Trophoblast cell (in vitro differentiated cells and primary cell): ENCODE results near the gene CST4.

Experiments used
- DNase-seq, 2 donors: peaks; one replicate each; pipeline ENCODE4 v3.0.0-alpha.2; 2016
- H2AFZ ChIP-seq: 2 replicates; pipeline ENCODE4 v1.6.1; 2013; ENCODE audit warnings: low read length, moderate library complexity, mild to moderate bottlenecking; ENCODE audit not compliant: insufficient read depth, poor library complexity
- H2AK5ac ChIP-seq: 2 replicates; pipeline ENCODE4 v1.6.1; 2013; ENCODE audit warnings: mild to moderate bottlenecking, low read length
- H2BK120ac ChIP-seq: 2 replicates; pipeline ENCODE4 v1.6.1; 2013; ENCODE audit warnings: low read length, mild to moderate bottlenecking, moderate library complexity; ENCODE audit not compliant: insufficient read depth, poor library complexity
- H2BK12ac ChIP-seq: 2 replicates; pipeline ENCODE4 v1.6.1; 2013; ENCODE audit warnings: mild to moderate bottlenecking, low read length, moderate library complexity
- H2BK5ac ChIP-seq: 2 replicates; pipeline ENCODE4 v1.6.1; 2013; ENCODE audit warnings: low read length, low read depth, moderate library complexity, mild to moderate bottlenecking; ENCODE audit not compliant: poor library complexity
- H3K14ac ChIP-seq: 2 replicates; pipeline ENCODE4 v1.6.1; 2013; ENCODE audit warnings: mild to moderate bottlenecking, low read length
- H3K18ac ChIP-seq: 2 replicates; pipeline ENCODE4 v1.6.1; 2013; ENCODE audit warnings: mild to moderate bottlenecking, low read length
- H3K23ac ChIP-seq: 2 replicates; pipeline ENCODE4 v1.6.1; 2013; ENCODE audit warnings: low read length
- H3K27ac ChIP-seq: 2 replicates; pipeline ENCODE4 v1.5.1; 2013; ENCODE audit warnings: low read depth, mild to moderate bottlenecking, inconsistent platforms, low read length, moderate library complexity
- H3K27me3 ChIP-seq: 2 replicates; pipeline ENCODE4 v1.6.1; 2013; ENCODE audit warnings: inconsistent platforms, mild to moderate bottlenecking, low read length, moderate library complexity; ENCODE audit not compliant: insufficient read depth
- H3K36me3 ChIP-seq, 2 experiments: 1 replicate in 1 of 2; 2 replicates in 1 of 2; pipeline ENCODE4 v1.6.1; 2013; ENCODE audit warnings: low read length in 2 of 2, mild to moderate bottlenecking in 2 of 2, moderate library complexity in 1 of 2; ENCODE audit not compliant: insufficient read depth in 2 of 2, control insufficient read depth in 1 of 2
- H3K4ac ChIP-seq: 2 replicates; pipeline ENCODE4 v1.6.1; 2013; ENCODE audit warnings: low read depth, mild to moderate bottlenecking, low read length, moderate library complexity
- H3K4me1 ChIP-seq, 2 experiments: 1 replicate in 1 of 2; 2 replicates in 1 of 2; pipeline ENCODE4 v1.6.1; 2013; ENCODE audit warnings: low read length in 2 of 2, mild to moderate bottlenecking in 2 of 2, moderate library complexity in 1 of 2; ENCODE audit not compliant: insufficient read depth in 2 of 2, control insufficient read depth in 1 of 2
- H3K4me2 ChIP-seq: 2 replicates; pipeline ENCODE4 v1.6.1; 2013; ENCODE audit warnings: inconsistent platforms, mild to moderate bottlenecking, low read length, moderate library complexity
- H3K4me3 ChIP-seq: 2 replicates; pipeline ENCODE4 v1.5.1; 2013; ENCODE audit warnings: mild to moderate bottlenecking, low read depth, low read length, inconsistent platforms
- H3K79me1 ChIP-seq: one replicate; pipeline ENCODE4 v1.6.1; 2013; ENCODE audit warnings: low read length
- H3K79me2 ChIP-seq: 2 replicates; pipeline ENCODE4 v1.6.1; 2013; ENCODE audit warnings: low read length, mild to moderate bottlenecking; ENCODE audit not compliant: control insufficient read depth, insufficient read depth, poor library complexity
- H3K9ac ChIP-seq: 2 replicates; pipeline ENCODE4 v1.6.1; 2013; ENCODE audit warnings: mild to moderate bottlenecking, low read length
- H3K9me3 ChIP-seq: 2 replicates; pipeline ENCODE4 v1.6.1; 2013; ENCODE audit warnings: low read depth, mild to moderate bottlenecking, control low read depth, inconsistent platforms, low read length; ENCODE audit not compliant: insufficient read depth
- H4K12ac ChIP-seq: 2 replicates; pipeline ENCODE4 v1.6.1; 2013; ENCODE audit warnings: low read depth, mild to moderate bottlenecking, low read length, moderate library complexity
- H4K8ac ChIP-seq: 2 replicates; pipeline ENCODE4 v1.6.1; 2013; ENCODE audit warnings: low read depth, mild to moderate bottlenecking, low read length, moderate library complexity
- H4K91ac ChIP-seq: one replicate; pipeline ENCODE4 v1.6.1; 2013; ENCODE audit warnings: low read depth, mild to moderate bottlenecking, low read length, moderate library complexity
- WGBS: extraction: QIAGEN DNeasy Blood & Tissue Kit; methylation state at CpG from one replicate; pipeline ENCODE4 v1.1.7; 2013; ENCODE audit warnings: missing lambda C conversion rate; ENCODE audit not compliant: insufficient read length, insufficient coverage; ENCODE audit errors: extremely low coverage; 5-methylcytosine and 5-hydroxymethylcytosine counted together

CST4 gene

DNA sequence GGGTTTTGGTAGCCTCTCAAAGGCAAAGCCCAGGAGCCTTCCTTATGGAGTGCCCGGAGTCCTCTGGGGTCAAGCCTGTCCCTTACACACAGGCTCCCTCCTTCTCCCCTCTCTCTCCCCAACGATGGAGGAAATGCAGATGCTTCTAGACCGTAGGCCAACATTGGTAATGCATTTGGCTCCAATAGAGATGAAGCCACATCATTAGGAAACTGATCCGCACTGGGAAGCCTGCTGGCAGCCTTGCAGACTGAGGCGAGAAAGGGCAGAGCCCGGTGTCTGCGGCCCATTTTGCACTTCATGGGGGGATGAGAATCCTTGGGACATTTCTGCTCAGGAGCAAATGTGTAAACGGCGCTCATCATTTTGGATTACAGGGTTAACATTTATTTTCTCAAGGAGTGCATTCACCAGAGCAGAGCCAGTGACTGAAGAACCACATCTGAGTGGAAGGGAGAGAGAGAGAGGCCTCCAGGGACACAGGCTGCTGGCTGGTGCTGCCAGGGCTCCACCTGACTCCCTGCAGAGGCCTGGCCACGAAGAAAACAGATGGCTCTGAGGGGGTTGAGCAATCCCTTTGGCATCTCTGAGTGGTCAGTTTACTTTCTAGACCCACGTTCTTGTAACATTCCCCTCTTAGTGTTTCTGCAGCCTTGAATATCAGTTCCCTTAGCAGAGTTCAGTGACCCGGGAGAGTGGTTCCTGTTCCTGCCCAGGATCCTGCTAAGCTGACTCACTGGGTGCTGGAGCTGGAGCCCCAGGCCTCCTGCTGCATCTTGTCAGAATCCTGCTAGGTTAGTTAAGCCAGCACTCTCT, 46.7 kb downstream of the CST4 start:
- no peaks in the 10 kb centered on the region for H3K27me3 ChIP-seq
- no peak overlapping the region for H3K4me3 ChIP-seq
- no peak overlapping the region for H3K18ac ChIP-seq
- H3K4me2 ChIP-seq, result no peak overlapping the region
- H3K4ac ChIP-seq, result no peak overlapping the region
- H4K12ac ChIP-seq, result no peak overlapping the region
- no peak overlapping the region for H3K9ac ChIP-seq
- H3K27ac ChIP-seq, result peak overlapping the region; percentile 52
- no peak overlapping the region for H2AK5ac ChIP-seq
- H3K9me3 ChIP-seq, result no peaks in the 10 kb centered on the region
- H2BK120ac ChIP-seq, result no peak overlapping the region
- H3K23ac ChIP-seq, result no peak overlapping the region
- peaks cover 6% of the 10 kb centered on the region for H3K79me1 ChIP-seq
- H3K4me1 ChIP-seq, result peaks cover 19 to 22% of the 10 kb centered on the region in 2 experiments
- no CpG with 5 or more reads among the region's 12 CpGs for WGBS
- H4K91ac ChIP-seq, result peak overlapping the region; percentile 7
- H4K8ac ChIP-seq, result no peak overlapping the region
- no peak overlapping the region for H2BK12ac ChIP-seq
- H3K14ac ChIP-seq, result no peak overlapping the region
- no peak overlapping the region for H2BK5ac ChIP-seq
- no peaks in the 10 kb centered on the region for H3K36me3 ChIP-seq
- no peak overlapping the region for H2AFZ ChIP-seq
- H3K79me2 ChIP-seq, result peaks cover 5% of the 10 kb centered on the region
- DNase-seq, result peak; percentile 48 to 54

DNA sequence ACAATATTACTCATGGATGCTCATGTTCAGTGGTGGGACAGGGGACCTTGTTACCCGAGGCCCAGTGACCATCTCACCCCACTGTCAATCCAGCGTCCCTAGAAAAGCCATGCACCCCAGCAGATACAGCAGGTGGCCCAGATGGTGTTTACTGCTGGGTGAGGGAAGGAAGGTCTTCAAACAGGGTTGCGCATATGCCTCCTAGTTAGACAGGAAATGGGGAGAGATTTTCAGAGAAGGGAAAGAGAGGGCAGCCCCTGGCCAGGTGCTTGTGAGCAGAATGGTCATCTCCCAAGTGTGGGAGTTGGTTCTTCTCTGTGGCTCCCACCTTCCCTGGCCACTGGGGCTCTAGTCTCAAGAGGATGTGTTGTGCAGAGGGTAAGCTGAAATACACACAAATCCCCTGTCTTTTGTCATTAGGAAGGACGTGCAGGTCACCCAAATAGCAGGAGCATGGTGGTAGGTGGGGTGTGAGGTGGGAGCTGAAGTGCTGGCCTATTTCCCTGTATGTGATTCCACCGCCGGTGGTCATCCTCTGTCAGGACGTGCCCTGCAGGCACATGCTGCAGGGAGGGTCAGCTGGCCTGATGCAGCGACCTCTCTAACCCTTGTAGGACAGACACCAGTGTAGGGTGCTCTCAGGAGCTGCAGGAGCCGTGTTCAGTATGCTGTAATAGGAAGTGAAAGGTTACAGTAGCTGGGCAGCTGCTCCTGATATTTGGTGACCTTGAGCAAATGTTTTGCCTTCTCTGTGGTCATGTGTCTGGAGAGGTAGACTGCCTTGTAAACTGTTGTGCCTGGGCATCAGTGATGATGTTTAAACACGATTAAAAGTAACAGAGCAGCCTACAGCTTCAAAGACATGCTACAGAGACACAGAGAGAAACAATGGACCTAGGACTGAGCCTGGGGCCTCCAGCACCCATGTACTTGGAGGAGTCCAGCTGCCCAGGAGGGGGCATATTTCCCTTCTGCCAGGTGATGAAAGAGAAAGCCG, 47.9 kb downstream of the CST4 start:
- H3K23ac ChIP-seq, result no peak overlapping the region
- H3K4me3 ChIP-seq, result no peak overlapping the region
- no peak overlapping the region for H2BK5ac ChIP-seq
- no peak overlapping the region for H4K12ac ChIP-seq
- no peaks in the 10 kb centered on the region for H3K9me3 ChIP-seq
- no peak overlapping the region for H3K18ac ChIP-seq
- no peak overlapping the region for H3K4ac ChIP-seq
- no peak for DNase-seq
- no peak overlapping the region for H3K4me2 ChIP-seq
- H3K9ac ChIP-seq, result no peak overlapping the region
- no peak overlapping the region for H3K14ac ChIP-seq
- H2AFZ ChIP-seq, result no peak overlapping the region
- H2AK5ac ChIP-seq, result no peak overlapping the region
- H2BK120ac ChIP-seq, result no peak overlapping the region
- H3K79me1 ChIP-seq, result peaks cover 7% of the 10 kb centered on the region
- H2BK12ac ChIP-seq, result no peak overlapping the region
- no CpG with 5 or more reads among the region's 11 CpGs for WGBS
- H3K36me3 ChIP-seq, result no peaks in the 10 kb centered on the region
- H4K8ac ChIP-seq, result no peak overlapping the region
- H3K4me1 ChIP-seq, result peaks cover 24 to 26% of the 10 kb centered on the region in 2 experiments
- H3K79me2 ChIP-seq, result peaks cover 7% of the 10 kb centered on the region
- H3K27ac ChIP-seq, result no peak overlapping the region
- no peaks in the 10 kb centered on the region for H3K27me3 ChIP-seq
- H4K91ac ChIP-seq, result no peak overlapping the region

DNA sequence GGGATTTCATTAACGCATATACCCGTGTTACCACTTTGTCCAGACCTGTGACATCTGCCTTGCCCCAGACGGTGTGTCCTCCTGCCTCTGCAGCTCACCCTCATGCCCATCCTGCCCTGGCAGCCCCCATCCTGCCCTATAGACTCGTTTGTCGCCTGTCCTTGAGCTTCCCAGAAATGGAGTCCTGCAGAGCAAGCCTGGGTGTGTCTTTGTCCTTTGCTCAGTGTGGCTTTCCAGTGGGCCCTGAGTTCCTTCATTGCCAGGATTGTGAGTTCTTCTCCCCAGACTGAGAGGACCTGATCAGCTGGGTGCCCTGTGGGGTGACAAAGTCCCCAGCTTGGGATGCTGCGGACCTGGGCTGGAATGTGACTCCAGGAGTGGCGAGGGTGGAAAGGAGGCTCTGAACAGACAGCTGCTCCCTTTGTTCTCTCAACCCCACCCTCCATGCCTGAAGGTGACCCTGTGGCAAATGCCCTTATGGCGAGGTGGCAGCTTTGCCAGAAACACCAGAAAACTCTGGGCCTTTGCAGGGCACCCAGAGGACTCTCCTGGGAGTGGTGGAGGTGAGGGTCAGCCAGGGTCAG, 48.7 kb downstream of the CST4 start:
- Histone ChIP-seq H3K4me3 (no peak overlapping the region), H3K9ac (no peak overlapping the region), H2AFZ (no peak overlapping the region), H3K4me2 (no peak overlapping the region), H2AK5ac (no peak overlapping the region), H2BK12ac (no peak overlapping the region), H3K9me3 (peaks cover under 1% of the 10 kb centered on the region), H3K27ac (no peak overlapping the region), H4K8ac (peak overlapping the region; percentile 41), H2BK5ac (no peak overlapping the region), H3K18ac (no peak overlapping the region), H3K23ac (no peak overlapping the region), H3K4ac (no peak overlapping the region), H3K79me2 (peaks cover 7% of the 10 kb centered on the region), H3K36me3 (peaks cover 0 to under 1% of the 10 kb centered on the region in 2 experiments), H3K79me1 (peaks cover 7% of the 10 kb centered on the region), H4K91ac (no peak overlapping the region), H2BK120ac (no peak overlapping the region), H3K27me3 (no peaks in the 10 kb centered on the region), H3K14ac (no peak overlapping the region), H3K4me1 (peaks cover 24 to 26% of the 10 kb centered on the region in 2 experiments), H4K12ac (no peak overlapping the region)
- no peak for DNase-seq
- WGBS, result no CpG with 5 or more reads among the region's 8 CpGs

DNA sequence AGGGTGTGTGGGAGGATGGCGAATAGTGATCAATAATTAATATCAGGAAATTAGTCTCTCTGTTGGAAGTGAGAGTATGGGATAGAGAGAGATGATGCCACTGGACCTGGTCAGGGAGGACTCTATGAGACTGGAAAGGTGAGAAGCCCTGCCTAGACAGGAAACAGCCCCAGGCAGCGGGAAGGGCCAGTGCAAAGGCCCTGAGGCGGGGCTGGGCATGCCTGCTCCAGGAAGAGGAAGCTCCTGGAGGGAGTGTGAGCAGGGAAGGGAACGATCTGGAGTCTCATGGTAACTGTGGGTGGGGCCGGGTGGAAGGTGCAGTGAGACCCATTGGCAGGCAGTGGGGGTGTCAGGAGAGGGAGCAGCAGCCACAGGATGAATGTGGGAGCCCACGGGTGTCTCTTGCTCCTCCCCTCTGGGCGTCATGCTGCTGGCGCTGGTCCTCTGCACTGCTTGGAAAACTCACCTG, 49.3 kb downstream of the CST4 start:
- H3K4ac ChIP-seq, result no peak overlapping the region
- DNase-seq, result peak; percentile 31 to 71
- no peak overlapping the region for H2BK12ac ChIP-seq
- H4K12ac ChIP-seq, result no peak overlapping the region
- no peak overlapping the region for H2AK5ac ChIP-seq
- no peak overlapping the region for H3K4me2 ChIP-seq
- H3K4me3 ChIP-seq, result no peak overlapping the region
- no peak overlapping the region for H4K91ac ChIP-seq
- no peak overlapping the region for H3K9ac ChIP-seq
- no peak overlapping the region for H4K8ac ChIP-seq
- H3K23ac ChIP-seq, result no peak overlapping the region
- no peak overlapping the region for H3K14ac ChIP-seq
- H3K18ac ChIP-seq, result no peak overlapping the region
- peaks cover 24 to 26% of the 10 kb centered on the region in 2 experiments for H3K4me1 ChIP-seq
- peaks cover 7% of the 10 kb centered on the region for H3K79me2 ChIP-seq
- H3K79me1 ChIP-seq, result peaks cover 7% of the 10 kb centered on the region
- H3K36me3 ChIP-seq, result peaks cover 0 to 4% of the 10 kb centered on the region in 2 experiments
- H3K27me3 ChIP-seq, result no peaks in the 10 kb centered on the region
- H2BK5ac ChIP-seq, result no peak overlapping the region
- peaks cover 3% of the 10 kb centered on the region for H3K9me3 ChIP-seq
- no peak overlapping the region for H2AFZ ChIP-seq
- no CpG with 5 or more reads among the region's 8 CpGs for WGBS
- H2BK120ac ChIP-seq, result no peak overlapping the region
- H3K27ac ChIP-seq, result no peak overlapping the region
